K562 (cell line): ENCODE data around the gene VAC14.

Experiments
- CBX5 ChIP-seq: IDR thresholded peaks from 2 replicates; pipeline ENCODE4 v1.6.1; 2014; ENCODE audit warnings: low read depth, borderline replicate concordance
- TAF1 ChIP-seq: IDR thresholded peaks from 2 replicates; pipeline ENCODE4 v1.6.1; 2011; ENCODE audit warnings: mild to moderate bottlenecking, low read length, moderate library complexity; ENCODE audit not compliant: insufficient read depth, control insufficient read depth, severe bottlenecking; ENCODE audit errors: extremely low read depth
- TF ChIP-seq, protein P1 (sequence below): sonication (generic); formaldehyde crosslinking; IDR thresholded peaks from 2 replicates; pipeline ENCODE4 v1.8.0; 2022; ENCODE audit warnings: missing genetic modification reagents, mild to moderate bottlenecking, borderline replicate concordance
- TF ChIP-seq, protein P2 (sequence below): fragments of 250-450 bp; sonication (Bioruptor Pico); IDR thresholded peaks from 2 replicates; pipeline ENCODE4 v1.4.0; 2020; ENCODE audit warnings: mild to moderate bottlenecking, moderate library complexity

DNA sequence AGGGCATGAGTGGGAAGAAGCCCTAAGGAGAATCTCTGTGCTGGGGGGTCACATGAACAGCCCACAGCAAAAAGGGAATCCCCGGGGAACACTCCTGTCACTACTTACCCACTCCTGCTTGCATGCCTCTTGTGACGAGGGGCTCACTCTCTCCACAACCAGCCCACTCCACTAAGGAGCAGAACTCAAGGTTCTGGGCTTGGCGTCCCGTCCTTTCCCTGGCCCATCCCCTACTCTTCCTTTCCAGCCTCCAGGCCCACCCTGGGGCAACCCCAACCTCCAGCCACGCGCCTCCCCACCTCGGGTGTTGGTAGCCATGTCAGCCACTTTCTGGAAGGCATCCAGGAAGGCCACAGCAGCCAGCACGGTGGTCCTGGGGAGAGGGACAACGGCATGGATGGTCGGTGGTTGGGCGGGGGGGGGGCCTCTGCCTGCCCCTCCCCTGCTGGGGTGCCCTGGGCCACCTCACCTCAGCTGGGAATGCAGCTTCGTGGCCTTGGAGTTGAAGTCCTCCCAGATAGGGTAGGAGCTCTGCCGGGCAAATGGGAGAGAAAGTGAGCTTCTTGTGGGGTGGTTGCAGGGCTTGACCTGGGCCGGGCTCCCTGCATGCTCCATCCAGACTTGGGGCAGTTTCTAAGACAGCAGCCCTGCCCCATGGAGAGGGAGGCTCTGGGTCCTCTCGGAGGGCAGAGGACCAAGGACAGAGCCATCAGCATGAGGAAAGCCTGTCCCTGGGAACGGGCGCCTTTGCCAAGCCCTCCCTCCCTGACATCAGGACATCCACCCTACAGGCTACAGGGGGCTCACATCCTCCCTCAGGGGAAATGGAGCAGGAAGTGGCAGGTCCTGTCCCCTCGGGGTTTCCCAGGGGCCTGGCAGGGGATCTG lies 120.2 kb downstream of the VAC14 start:
- TF ChIP-seq, protein P1, sequence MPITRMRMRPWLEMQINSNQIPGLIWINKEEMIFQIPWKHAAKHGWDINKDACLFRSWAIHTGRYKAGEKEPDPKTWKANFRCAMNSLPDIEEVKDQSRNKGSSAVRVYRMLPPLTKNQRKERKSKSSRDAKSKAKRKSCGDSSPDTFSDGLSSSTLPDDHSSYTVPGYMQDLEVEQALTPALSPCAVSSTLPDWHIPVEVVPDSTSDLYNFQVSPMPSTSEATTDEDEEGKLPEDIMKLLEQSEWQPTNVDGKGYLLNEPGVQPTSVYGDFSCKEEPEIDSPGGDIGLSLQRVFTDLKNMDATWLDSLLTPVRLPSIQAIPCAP, result no peak
- TF ChIP-seq, protein P2, sequence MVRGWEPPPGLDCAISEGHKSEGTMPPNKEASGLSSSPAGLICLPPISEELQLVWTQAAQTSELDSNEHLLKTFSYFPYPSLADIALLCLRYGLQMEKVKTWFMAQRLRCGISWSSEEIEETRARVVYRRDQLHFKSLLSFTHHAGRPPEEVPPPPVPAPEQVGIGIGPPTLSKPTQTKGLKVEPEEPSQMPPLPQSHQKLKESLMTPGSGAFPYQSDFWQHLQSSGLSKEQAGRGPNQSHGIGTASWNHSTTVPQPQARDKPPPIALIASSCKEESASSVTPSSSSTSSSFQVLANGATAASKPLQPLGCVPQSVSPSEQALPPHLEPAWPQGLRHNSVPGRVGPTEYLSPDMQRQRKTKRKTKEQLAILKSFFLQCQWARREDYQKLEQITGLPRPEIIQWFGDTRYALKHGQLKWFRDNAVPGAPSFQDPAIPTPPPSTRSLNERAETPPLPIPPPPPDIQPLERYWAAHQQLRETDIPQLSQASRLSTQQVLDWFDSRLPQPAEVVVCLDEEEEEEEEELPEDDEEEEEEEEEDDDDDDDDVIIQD (CRISPR knock-in tag), result no peak
- no peak for TF ChIP-seq CBX5
- no peak for TF ChIP-seq TAF1
